Spleen (tissue), 11 donors: ENCODE results near the gene HMGCL. TPM values are rescaled to one million over a fixed set of nuclear protein-coding genes. Genes with fewer than 3 reads are reported as not detected.
"Not testable (repeated sequence)": the region's sequence is repeated elsewhere in the genome, so short reads cannot be mapped to it uniquely, and the experiment has no call there.

Experiments
- DNase-seq: peaks from one replicate; pipeline ENCODE4 v3.0.0-alpha.2; 2020
- H3K27ac ChIP-seq, 8 donors: fragments of 200-600 bp; sonication (generic) in 7 of 8; 1 replicate in 4 of 8; 2 replicates in 4 of 8; pipeline versions ENCODE4 v1.5.0 to v1.8.0; 2016 to 2021; ENCODE audit warnings: inconsistent platforms in 4 of 8, mild to moderate bottlenecking in 4 of 8, moderate library complexity in 1 of 8
- H3K27me3 ChIP-seq, 7 donors: fragments of 200-600 bp; sonication (generic) in 6 of 7; replicated peaks in 1 of 7; 1 replicate in 4 of 7; 2 replicates in 3 of 7; pipeline versions ENCODE4 v1.5.0 to v1.8.0; 2016 to 2021; ENCODE audit warnings: inconsistent platforms in 3 of 7, mild to moderate bottlenecking in 1 of 7
- H3K36me3 ChIP-seq, 6 donors: fragments of 200-600 bp; sonication (generic) in 5 of 6; 1 replicate in 4 of 6; 2 replicates in 2 of 6; pipeline versions ENCODE4 v1.5.0 to v1.8.0; 2016 to 2021; ENCODE audit warnings: inconsistent platforms in 2 of 6
- H3K4me1 ChIP-seq, 6 donors: fragments of 200-600 bp; sonication (generic) in 5 of 6; 1 replicate in 3 of 6; 2 replicates in 3 of 6; pipeline versions ENCODE4 v1.5.0 to v1.8.0; 2016 to 2021; ENCODE audit warnings: inconsistent platforms in 3 of 6
- H3K4me3 ChIP-seq, 8 donors: fragments of 200-600 bp; sonication (generic) in 7 of 8; 1 replicate in 4 of 8; 2 replicates in 4 of 8; pipeline versions ENCODE4 v1.5.0 to v1.8.0; 2016 to 2021; ENCODE audit warnings: inconsistent platforms in 4 of 8, mild to moderate bottlenecking in 4 of 8, moderate library complexity in 2 of 8
- H3K9me3 ChIP-seq, 8 donors: fragments of 200-600 bp; sonication (generic) in 7 of 8; 1 replicate in 4 of 8; 2 replicates in 4 of 8; pipeline versions ENCODE4 v1.5.0 to v1.8.0; 2016 to 2021; ENCODE audit warnings: inconsistent platforms in 4 of 8
- CTCF ChIP-seq, 11 experiments: fragments of 200-600 bp in 7 of 11; fragments of 450-650 bp in 4 of 11; sonication (generic) in 4 of 11; IDR thresholded peaks in 8 of 11; conservative IDR thresholded peaks in 3 of 11; 1 replicate in 7 of 11; 2 replicates in 4 of 11; pipeline versions ENCODE4 v1.4.0 to v1.8.0; 2016 to 2021; ENCODE audit warnings: antibody characterized with exemption in 11 of 11, inconsistent platforms in 4 of 11, mild to moderate bottlenecking in 1 of 11
- POLR2A ChIP-seq, 3 donors: fragments of 450-650 bp; IDR thresholded peaks; one replicate each; pipeline ENCODE4 v1.5.1; 2017; ENCODE audit warnings: antibody characterized with exemption in 3 of 3, mild to moderate bottlenecking in 1 of 3
- POLR2AphosphoS5 ChIP-seq, 3 donors: sonication (generic); formaldehyde crosslinking; IDR thresholded peaks; one replicate each; pipeline ENCODE4 v1.5.1; 2017; ENCODE audit warnings: antibody characterized with exemption in 3 of 3
- WGBS, 5 donors: extraction: QIAGEN DNeasy Blood & Tissue Kit in 3 of 5; methylation state at CpG; one replicate each; pipeline versions ENCODE4 v1.1.5 to v1.1.7; 2013 to 2018; 5-methylcytosine and 5-hydroxymethylcytosine counted together
- intact Hi-C: fragments of 100-400 bp; cut with DNase I; formaldehyde crosslinking; loops from one replicate; pipeline ENCODE4 v1.15.0; 2023; ENCODE audit warnings: low total_unique reads
- polyA plus RNA-seq, 3 donors: library from polyadenylated mRNA; stranded (reverse); fragments of 200-250 nt; gene quantifications; one replicate each; pipeline ENCODE4 v1.2.1, GENCODE V29; 2013
- total RNA-seq, 7 donors: library from RNA; depleted of rRNA in 3 of 7; stranded (reverse); fragments of >200 nt in 3 of 7; fragmentation: NEBNext Ultra II Directional in 4 of 7; extraction: Animal tissue kit (Norgen Biotek cat#: 25700) in 4 of 7; gene quantifications; one replicate each; pipeline versions ENCODE4 v1.1.0 to v1.2.1, GENCODE V29; 2016 to 2021
- donor health status: healthy with polysubstance abuse.
- donor health status: DM: no; HTN: no; CAD: no; lungs with moderate emphysema.
- donor health status: DM: no; HTN: no; CAD: no.
- donor health status: Bipolar disorder and iron deficiency.
- donor health status: healthy.
- donor health status: DM: no; HTN: no; CAD: no.
- donor health status: DM: yes; HTN: yes; CAD: no.

HMGCL gene
- total and polyA plus RNA-seq, 10 donors = 26.5 to 42.3 (median 34.6) TPM

- no peaks in the 10 kb centered on the region for H3K9me3 ChIP-seq
- 73 to 84% (median 83%) methylated on average over 6 of the region's 6 CpGs for WGBS, 5 donors
- DNase-seq = peak; percentile 57
- H3K4me1 ChIP-seq = peaks cover 4 to 57% (median 32%) of the 10 kb centered on the region in 6 donors
- H3K4me3 ChIP-seq = no peak overlapping the region
- peaks cover 0 to 67% (median 16%) of the 10 kb centered on the region in 6 donors for H3K36me3 ChIP-seq
- no peak for TF ChIP-seq POLR2AphosphoS5 (IDR thresholded peaks at IDR 0.05)
- no peak for TF ChIP-seq CTCF (IDR thresholded peaks at IDR 0.05 in 8 of 11, conservative IDR thresholded peaks at IDR 0.05 in 3 of 11)
- no peak for TF ChIP-seq POLR2A (IDR thresholded peaks at IDR 0.05)
- no peaks in the 10 kb centered on the region for H3K27me3 ChIP-seq
- intact Hi-C loops = no loop called here
- H3K27ac ChIP-seq = no peak overlapping the region
Observed at GRCh38 chr1:23806280-23806679, 18.9 kb downstream of the HMGCL start.

DNA sequence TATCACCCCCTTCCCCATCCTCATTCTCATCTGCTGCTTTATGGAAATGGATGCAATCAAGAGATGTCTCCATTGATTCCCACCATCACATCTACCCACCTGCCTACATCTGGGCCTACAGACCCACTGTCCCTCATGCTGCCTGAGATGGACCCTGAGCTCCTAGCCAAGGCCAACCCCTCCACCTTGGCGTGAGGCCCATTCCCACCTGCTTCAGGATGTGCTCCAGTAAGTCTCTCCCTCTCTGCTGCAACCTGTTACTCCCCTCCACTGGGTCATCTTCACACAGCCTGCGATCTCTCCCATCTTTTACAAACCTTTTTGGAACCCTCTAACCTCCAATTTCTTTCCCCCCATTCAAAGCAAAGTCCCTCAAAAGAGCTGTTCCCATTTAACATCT is 20.2 kb downstream of the HMGCL start:
- intact Hi-C loops = no loop called here
- 94 to 100% (median 97%) methylated on average over 2 of the region's 2 CpGs for WGBS, 5 donors
- H3K27me3 ChIP-seq = no peaks in the 10 kb centered on the region
- no peak overlapping the region for H3K4me3 ChIP-seq
- no peak for TF ChIP-seq CTCF (IDR thresholded peaks at IDR 0.05 in 8 of 11, conservative IDR thresholded peaks at IDR 0.05 in 3 of 11)
- no peak for TF ChIP-seq POLR2AphosphoS5 (IDR thresholded peaks at IDR 0.05)
- no peak for TF ChIP-seq POLR2A (IDR thresholded peaks at IDR 0.05)
- peaks cover 0 to 60% (median 16%) of the 10 kb centered on the region in 6 donors for H3K36me3 ChIP-seq
- H3K9me3 ChIP-seq = no peaks in the 10 kb centered on the region
- peaks cover 5 to 52% (median 26%) of the 10 kb centered on the region in 6 donors for H3K4me1 ChIP-seq
- peak; percentile 46 for DNase-seq
- H3K27ac ChIP-seq = no peak overlapping the region

DNA sequence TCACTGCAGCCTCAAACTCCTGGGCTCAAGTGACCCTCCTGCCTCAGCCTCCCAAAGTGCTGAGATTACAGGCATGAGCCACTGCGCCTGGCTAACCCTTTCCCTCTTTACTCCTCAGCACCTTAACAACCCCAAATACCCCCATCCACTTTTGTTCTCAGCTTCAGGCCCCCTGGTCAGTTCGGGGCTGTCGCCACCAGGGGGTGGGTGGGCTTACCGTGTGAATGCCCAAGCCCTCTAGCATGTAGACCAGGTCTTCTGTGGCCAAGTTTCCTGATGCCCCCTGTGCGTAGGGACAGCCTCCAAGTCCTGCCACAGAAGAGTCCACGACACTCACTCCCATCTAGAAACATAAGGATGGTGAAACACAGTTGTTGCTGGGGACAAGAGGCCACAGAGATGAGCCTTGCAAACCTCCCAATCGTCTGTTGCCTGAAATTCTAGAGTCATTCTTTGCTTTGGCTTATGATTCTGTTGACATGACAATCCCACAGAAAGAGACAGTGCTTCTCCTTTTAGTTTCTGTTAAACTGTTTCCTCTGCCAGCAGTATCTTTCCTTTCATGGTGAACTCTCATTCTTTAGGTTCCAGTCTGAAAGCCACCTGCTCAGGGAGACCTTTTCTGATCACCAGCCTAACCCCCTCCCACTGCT is 20.9 kb downstream of the HMGCL start:
- H3K27ac ChIP-seq = peak overlapping the region in 4 of 8 donors; percentile 18 to 59 (median 32)
- no peak for TF ChIP-seq POLR2A (IDR thresholded peaks at IDR 0.05)
- TF ChIP-seq CTCF (IDR thresholded peaks at IDR 0.05 in 8 of 11, conservative IDR thresholded peaks at IDR 0.05 in 3 of 11) = no peak
- no peak for TF ChIP-seq POLR2AphosphoS5 (IDR thresholded peaks at IDR 0.05)
- WGBS, 5 donors = 71 to 84% (median 79%) methylated on average over 7 of the region's 7 CpGs
- H3K27me3 ChIP-seq = no peaks in the 10 kb centered on the region
- H3K36me3 ChIP-seq = peaks cover 0 to 60% (median 16%) of the 10 kb centered on the region in 6 donors
- DNase-seq = peak; percentile 70
- no peaks in the 10 kb centered on the region for H3K9me3 ChIP-seq
- no peak overlapping the region for H3K4me3 ChIP-seq
- peaks cover 5 to 52% (median 26%) of the 10 kb centered on the region in 6 donors for H3K4me1 ChIP-seq
- intact Hi-C loops = no loop called here

GRCh38 chr1:23803674-23804073 is 21.6 kb downstream of the HMGCL start:
- H3K36me3 ChIP-seq = peaks cover 0 to 64% (median 16%) of the 10 kb centered on the region in 6 donors
- DNase-seq = peak; percentile 41
- 92 to 95% (median 95%) methylated on average over 5 of the region's 5 CpGs for WGBS, 5 donors
- H3K27ac ChIP-seq = peak overlapping the region in 2 of 8 donors; percentile 30 to 59
- TF ChIP-seq CTCF (IDR thresholded peaks at IDR 0.05 in 8 of 11, conservative IDR thresholded peaks at IDR 0.05 in 3 of 11) (no peak), POLR2A (IDR thresholded peaks at IDR 0.05) (no peak), POLR2AphosphoS5 (IDR thresholded peaks at IDR 0.05) (no peak)
- peaks cover 5 to 55% (median 32%) of the 10 kb centered on the region in 6 donors for H3K4me1 ChIP-seq
- H3K4me3 ChIP-seq = no peak overlapping the region
- H3K9me3 ChIP-seq = no peaks in the 10 kb centered on the region
- intact Hi-C loops = no loop called here
- H3K27me3 ChIP-seq = no peaks in the 10 kb centered on the region

- Histone ChIP-seq H3K36me3 (peaks cover 0 to 64% (median 12%) of the 10 kb centered on the region in 6 donors), H3K27ac (peak overlapping the region in 1 of 8 donors; percentile 95), H3K4me1 (peaks cover 5 to 60% (median 35%) of the 10 kb centered on the region in 6 donors)
- intact Hi-C loops, H3K4me3 ChIP-seq, H3K9me3 ChIP-seq, H3K27me3 ChIP-seq: not testable (repeated sequence)
- peak; percentile 29 for DNase-seq
- WGBS, 5 donors = 88 to 97% (median 96%) methylated on average over 7 of the region's 7 CpGs
Observed at GRCh38 chr1:23802809-23803342, 22.4 kb downstream of the HMGCL start.
